ENCODE data around the gene BTBD1. TPM values are rescaled to one million over a fixed set of nuclear protein-coding genes. Genes with fewer than 3 reads are reported as not detected.
"Not testable (repeated sequence)": the region's sequence is repeated elsewhere in the genome, so short reads cannot be mapped to it uniquely, and the experiment has no call there.

The BTBD1 gene
- total RNA-seq, 2 experiments from 2014 or later, result 62.4 to 63.3 TPM

- no peak for DNase-seq
- Mint-ChIP-seq H3K27me3 (peaks cover 63% of the 10 kb centered on the region), H3K27ac (no peak overlapping the region), H3K36me3 (no peaks in the 10 kb centered on the region), H3K4me1 (peaks cover 16% of the 10 kb centered on the region), H3K4me3 (no peak overlapping the region), H3K9me3 (no peaks in the 10 kb centered on the region)
Observed at GRCh38 chr15:83105440-83105839, 38.4 kb upstream of the BTBD1 start.

- no peaks in the 10 kb centered on the region for H3K9me3 Mint-ChIP-seq
- no peaks in the 10 kb centered on the region for H3K36me3 Mint-ChIP-seq
- no peak for DNase-seq
- H3K4me3 Mint-ChIP-seq, result no peak overlapping the region
- H3K27ac Mint-ChIP-seq, result no peak overlapping the region
- peaks cover 51% of the 10 kb centered on the region for H3K27me3 Mint-ChIP-seq
- H3K4me1 Mint-ChIP-seq, result peaks cover 15% of the 10 kb centered on the region
Observed at GRCh38 chr15:83104141-83104540, 37.1 kb upstream of the BTBD1 start.

GRCh38 chr15:83102346-83102745 is 35.3 kb upstream of the BTBD1 start:
- no peaks in the 10 kb centered on the region for H3K9me3 Mint-ChIP-seq

GRCh38 chr15:83100097-83100646 is 33.1 kb upstream of the BTBD1 start:
- Mint-ChIP-seq H3K4me3 (no peak overlapping the region), H3K4me1 (no peaks in the 10 kb centered on the region), H3K36me3 (no peaks in the 10 kb centered on the region), H3K27me3 (peaks cover 26% of the 10 kb centered on the region), H3K27ac (no peak overlapping the region), H3K9me3 (no peaks in the 10 kb centered on the region)
- DNase-seq, result no peak

More at GRCh38 chr15:83102346-83102745, 35.3 kb upstream of the BTBD1 start:
- H3K36me3 Mint-ChIP-seq, result no peaks in the 10 kb centered on the region
- no peak for DNase-seq
- H3K4me3 Mint-ChIP-seq, result no peak overlapping the region
- peaks cover 5% of the 10 kb centered on the region for H3K4me1 Mint-ChIP-seq
- H3K27ac Mint-ChIP-seq, result no peak overlapping the region
- H3K27me3 Mint-ChIP-seq, result peaks cover 40% of the 10 kb centered on the region

DNA sequence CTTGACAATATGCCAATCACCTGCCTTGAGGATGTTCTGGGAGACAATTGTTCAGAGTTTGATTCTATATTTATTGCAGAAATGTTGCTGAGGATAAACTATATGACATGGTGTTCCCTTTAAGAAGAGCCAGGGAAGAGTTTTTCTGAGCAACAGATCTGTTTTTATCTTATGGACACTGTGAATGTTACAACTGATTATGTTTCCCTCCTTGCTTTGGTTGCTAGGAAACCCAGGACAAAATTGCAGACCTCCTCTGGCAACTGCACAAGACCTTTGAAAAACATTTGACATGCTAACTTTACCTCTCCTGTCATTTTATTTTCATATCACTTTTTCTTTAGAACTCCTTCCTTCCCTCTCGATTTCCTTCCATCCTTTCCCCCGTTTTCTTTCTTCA is 32.2 kb upstream of the BTBD1 start:
- peaks cover 19% of the 10 kb centered on the region for H3K27me3 Mint-ChIP-seq
- H3K36me3 Mint-ChIP-seq, result no peaks in the 10 kb centered on the region
- no peak overlapping the region for H3K4me3 Mint-ChIP-seq
- no peak overlapping the region for H3K27ac Mint-ChIP-seq
- no peaks in the 10 kb centered on the region for H3K9me3 Mint-ChIP-seq
- DNase-seq, result no peak
- H3K4me1 Mint-ChIP-seq, result no peaks in the 10 kb centered on the region

GRCh38 chr15:83098079-83098478 is 31.0 kb upstream of the BTBD1 start:
- no peak for DNase-seq
- Mint-ChIP-seq H3K4me3 (no peak overlapping the region), H3K27me3 (peaks cover 12% of the 10 kb centered on the region), H3K9me3 (no peaks in the 10 kb centered on the region), H3K27ac (no peak overlapping the region), H3K36me3 (no peaks in the 10 kb centered on the region), H3K4me1 (peaks cover under 1% of the 10 kb centered on the region)

DNA sequence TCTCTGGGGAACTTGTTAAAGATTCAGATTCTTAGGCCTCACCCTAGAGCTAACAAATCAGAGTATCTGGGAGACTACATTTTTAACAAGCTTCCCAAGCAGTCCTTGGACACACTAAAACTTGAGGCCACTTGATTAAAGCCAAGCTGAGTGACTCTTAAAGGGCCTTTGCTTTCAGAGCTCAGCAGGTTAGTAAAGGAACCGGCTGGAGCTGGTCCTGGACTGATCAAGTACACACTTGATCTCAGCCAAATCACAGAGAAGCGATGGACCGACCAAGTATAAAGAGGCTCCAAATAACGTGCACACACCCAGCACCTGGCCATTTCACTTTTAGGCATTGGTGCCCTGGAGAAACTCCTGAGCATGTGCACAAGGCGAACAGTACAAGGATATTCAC is 27.5 kb upstream of the BTBD1 start:
- no peak overlapping the region for H3K27ac Mint-ChIP-seq
- no peak overlapping the region for H3K4me3 Mint-ChIP-seq
- no peak for DNase-seq
- peaks cover 2% of the 10 kb centered on the region for H3K36me3 Mint-ChIP-seq
- H3K27me3 Mint-ChIP-seq, result no peaks in the 10 kb centered on the region
- H3K9me3 Mint-ChIP-seq, result no peaks in the 10 kb centered on the region
- peaks cover 8% of the 10 kb centered on the region for H3K4me1 Mint-ChIP-seq

GRCh38 chr15:83092309-83092976 is 25.4 kb upstream of the BTBD1 start:
- no peak for DNase-seq
- Mint-ChIP-seq H3K36me3 (peaks cover 2% of the 10 kb centered on the region), H3K27me3 (peaks cover 4% of the 10 kb centered on the region), H3K27ac (peak overlapping the region; percentile 24), H3K9me3 (no peaks in the 10 kb centered on the region), H3K4me3 (peak overlapping the region; percentile 39), H3K4me1 (peaks cover 8% of the 10 kb centered on the region)

- not testable (repeated sequence) for H3K4me1 Mint-ChIP-seq, H3K9me3 Mint-ChIP-seq, H3K36me3 Mint-ChIP-seq, DNase-seq, H3K27me3 Mint-ChIP-seq
- peak overlapping the region; percentile 24 for H3K27ac Mint-ChIP-seq
- H3K4me3 Mint-ChIP-seq, result peak overlapping the region; percentile 39
Observed at GRCh38 chr15:83091965-83092308, 24.9 kb upstream of the BTBD1 start.

- no peak overlapping the region for H3K4me3 Mint-ChIP-seq
- H3K4me1 Mint-ChIP-seq, result peaks cover 8% of the 10 kb centered on the region
- peaks cover 2% of the 10 kb centered on the region for H3K36me3 Mint-ChIP-seq
- no peak overlapping the region for H3K27ac Mint-ChIP-seq
- H3K27me3 Mint-ChIP-seq, result peaks cover 7% of the 10 kb centered on the region
- DNase-seq, result no peak
- no peaks in the 10 kb centered on the region for H3K9me3 Mint-ChIP-seq
Observed at GRCh38 chr15:83090465-83090864, 23.4 kb upstream of the BTBD1 start.

DNA sequence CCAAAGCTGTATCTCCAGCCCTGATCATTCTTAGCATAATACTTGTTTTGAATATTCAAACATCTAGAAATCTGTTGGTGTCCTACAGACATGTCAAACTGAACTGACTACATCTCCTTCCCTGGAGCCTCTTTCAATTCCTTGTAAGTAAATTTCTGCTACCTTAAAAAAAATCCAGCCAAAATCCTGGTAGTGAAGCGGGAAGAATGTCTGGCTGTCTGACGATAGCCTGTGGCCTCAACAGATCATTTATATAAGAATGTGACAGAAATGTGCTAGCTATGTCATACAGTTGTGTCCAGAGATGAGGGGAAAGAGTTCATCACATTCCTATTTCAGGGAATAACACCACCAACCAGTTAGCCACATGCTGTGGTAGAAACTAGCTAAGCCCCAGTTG is 21.8 kb upstream of the BTBD1 start:
- H3K9me3 Mint-ChIP-seq, result no peaks in the 10 kb centered on the region
- H3K27me3 Mint-ChIP-seq, result peaks cover 11% of the 10 kb centered on the region
- peaks cover 8% of the 10 kb centered on the region for H3K4me1 Mint-ChIP-seq
- H3K4me3 Mint-ChIP-seq, result no peak overlapping the region
- H3K27ac Mint-ChIP-seq, result no peak overlapping the region
- peaks cover 2% of the 10 kb centered on the region for H3K36me3 Mint-ChIP-seq
- no peak for DNase-seq

- DNase-seq, result no peak
- H3K27ac Mint-ChIP-seq, result no peak overlapping the region
- no peaks in the 10 kb centered on the region for H3K9me3 Mint-ChIP-seq
- H3K4me3 Mint-ChIP-seq, result no peak overlapping the region
- peaks cover 16% of the 10 kb centered on the region for H3K27me3 Mint-ChIP-seq
- peaks cover 6% of the 10 kb centered on the region for H3K4me1 Mint-ChIP-seq
- H3K36me3 Mint-ChIP-seq, result peaks cover 2% of the 10 kb centered on the region
Observed at GRCh38 chr15:83087576-83087975, 20.5 kb upstream of the BTBD1 start.

DNA sequence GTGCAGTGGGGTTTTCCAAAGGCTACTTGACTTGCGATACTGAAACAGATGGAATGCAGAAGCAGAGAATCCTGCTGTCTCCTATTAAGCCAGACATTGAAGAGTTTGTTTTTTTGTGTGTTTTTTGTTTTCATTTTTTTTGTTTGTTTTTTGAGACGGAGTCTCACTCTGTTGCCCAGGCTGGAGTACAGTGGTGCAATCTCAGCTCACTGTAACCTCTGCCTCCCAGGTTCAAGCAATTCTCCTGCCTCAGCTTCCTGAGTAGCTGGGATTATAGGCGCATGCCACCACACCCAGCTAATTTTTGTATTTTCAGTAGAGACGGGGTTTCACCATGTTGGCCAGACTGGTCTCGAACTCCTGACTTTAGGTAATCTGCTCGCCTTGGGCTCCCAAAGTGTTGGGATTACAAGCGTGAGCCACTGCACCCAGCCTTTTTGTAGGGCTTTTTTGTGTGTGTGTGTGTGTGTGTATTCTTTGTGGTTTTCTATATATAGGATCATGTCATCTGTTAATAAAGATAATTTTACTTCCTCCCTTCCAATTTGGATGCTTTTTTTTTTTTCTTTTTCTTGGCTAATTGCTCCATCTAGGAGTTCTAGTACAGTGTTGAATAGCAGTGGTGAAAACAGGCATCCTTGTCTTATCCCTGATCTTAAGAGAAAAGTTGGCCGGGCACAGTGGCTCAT is 19.0 kb upstream of the BTBD1 start:
- not testable (repeated sequence) for H3K27ac Mint-ChIP-seq, H3K36me3 Mint-ChIP-seq, H3K9me3 Mint-ChIP-seq, DNase-seq, H3K4me3 Mint-ChIP-seq, H3K4me1 Mint-ChIP-seq
- peaks cover 31% of the 10 kb centered on the region for H3K27me3 Mint-ChIP-seq

GRCh38 chr15:83085461-83085860 is 18.4 kb upstream of the BTBD1 start:
- not testable (repeated sequence) for H3K27ac Mint-ChIP-seq, DNase-seq, H3K4me1 Mint-ChIP-seq, H3K4me3 Mint-ChIP-seq, H3K36me3 Mint-ChIP-seq, H3K9me3 Mint-ChIP-seq
- peaks cover 31% of the 10 kb centered on the region for H3K27me3 Mint-ChIP-seq

- Mint-ChIP-seq H3K4me3 (no peak overlapping the region), H3K27me3 (peaks cover 46% of the 10 kb centered on the region)
Observed at GRCh38 chr15:83082730-83083386, 15.8 kb upstream of the BTBD1 start.

More at GRCh38 chr15:83082730-83083386, 15.8 kb upstream of the BTBD1 start:
- Mint-ChIP-seq H3K4me1 (peaks cover 3% of the 10 kb centered on the region), H3K9me3 (no peaks in the 10 kb centered on the region), H3K36me3 (no peaks in the 10 kb centered on the region), H3K27ac (no peak overlapping the region)
- DNase-seq, result no peak
